Measurements from ENCODE around the gene PLPP1.

GRCh38 chr5:55544341-55544740 is 9.6 kb upstream of the PLPP1 start:
- TF ChIP-seq CTCF (IDR thresholded peaks at IDR 0.05; ENCODE audit: low read depth, low read length) (no peak), MAX (IDR thresholded peaks at IDR 0.05; ENCODE audit: low read depth, low read length) (no peak), POLR2A (IDR thresholded peaks at IDR 0.05; ENCODE audit: extremely low read depth, insufficient read length) (no peak)

Data from NB4 (cell line).